A549 (cell line): ENCODE measurements around the gene CALM1. TPM values are rescaled to one million over a fixed set of nuclear protein-coding genes. Genes with fewer than 3 reads are reported as not detected.

Experiments used
- ATAC-seq, 2 experiments: fragments of 200-7000 bp in 1 of 2; fragments of >200 bp in 1 of 2; cut with Nextera tagmentation in 1 of 2; cut with Tn5 transposase in 1 of 2; 3 replicates each; pipeline versions ENCODE4 v1.8.0 to v1.9.1; 2018 to 2020; ENCODE audit warnings: mild to moderate bottlenecking in 1 of 2, moderate library complexity in 1 of 2
- CTCF ChIA-PET: fragments of 300-600 bp; sonication (Branson Sonifier 250); formaldehyde crosslinking; extraction: SDS; loops from one replicate; lab custom pipeline; 2021; ENCODE audit warnings: antibody characterized with exemption, inconsistent platforms; lab: Yijun Ruan, JAX
- POLR2A ChIA-PET: fragments of 350-600 bp; formaldehyde crosslinking; extraction: SDS; loops from one replicate; lab custom pipeline; 2021; ENCODE audit warnings: antibody characterized with exemption, inconsistent platforms; lab: Yijun Ruan, JAX
- DNase-seq, 2 experiments: peaks; one replicate each; pipeline versions ENCODE4 v3.0.0 to v3.0.0-alpha.2; 2011 to 2016; ENCODE audit warnings: low read depth in 1 of 2, low spot score in 1 of 2
- FAIRE-seq: peaks from 2 replicates; lab custom pipeline; 2011; peaks lifted over from hg19 to GRCh38; lab: Jason Lieb, UNC
- H3K27ac ChIP-seq, 2 experiments: fragments of >200 bp; sonication (Bioruptor Twin); formaldehyde crosslinking; 3 replicates each; pipeline ENCODE4 v1.5.1; 2016 to 2017
- H3K4me1 ChIP-seq: fragments of >200 bp; sonication (Bioruptor Twin); formaldehyde crosslinking; 3 replicates; pipeline ENCODE4 v1.6.1; 2016
- H3K4me2 ChIP-seq: fragments of >200 bp; sonication (Bioruptor Twin); formaldehyde crosslinking; 3 replicates; pipeline ENCODE4 v1.6.1; 2016
- H3K4me3 ChIP-seq: fragments of >200 bp; sonication (Bioruptor Twin); formaldehyde crosslinking; 3 replicates; pipeline ENCODE4 v1.5.1; 2016
- H3K9me3 ChIP-seq: fragments of >200 bp; sonication (Bioruptor Twin); formaldehyde crosslinking; 3 replicates; pipeline ENCODE4 v1.6.1; 2016
- CBX2 ChIP-seq: fragments of 200-600 bp; sonication (generic); IDR thresholded peaks from 2 replicates; pipeline ENCODE4 v1.6.1; 2016; ENCODE audit warnings: low read depth, mild to moderate bottlenecking, borderline replicate concordance
- CEBPB ChIP-seq, 2 experiments: fragments of >200 bp in 1 of 2; sonication (Bioruptor Twin) in 1 of 2; formaldehyde crosslinking in 1 of 2; IDR thresholded peaks; 2 replicates each; pipeline ENCODE4 v1.6.1; 2012 to 2016
- CHD4 ChIP-seq: fragments of 200-600 bp; sonication (generic); IDR thresholded peaks from 2 replicates; pipeline ENCODE4 v1.6.1; 2016; ENCODE audit warnings: antibody characterized with exemption, mild to moderate bottlenecking, borderline replicate concordance
- EHF ChIP-seq: fragments of 250-450 bp; sonication (Bioruptor Pico); IDR thresholded peaks from 2 replicates; pipeline ENCODE4 v1.5.0; 2020; ENCODE audit warnings: mild to moderate bottlenecking
- ESRRA ChIP-seq: fragments of 150-350 bp; IDR thresholded peaks from 2 replicates; pipeline ENCODE4 v1.6.1; 2014; ENCODE audit warnings: mild to moderate bottlenecking, low read length, borderline replicate concordance
- FOSL2 ChIP-seq, 2 experiments: fragments of 450-650 bp in 1 of 2; fragments of >200 bp in 1 of 2; sonication (Bioruptor Twin) in 1 of 2; formaldehyde crosslinking; IDR thresholded peaks; 2 replicates each; pipeline versions ENCODE4 v1.5.0 to v1.6.1; 2016 to 2020; ENCODE audit warnings: mild to moderate bottlenecking in 1 of 2, moderate library complexity in 1 of 2
- HOXA7 ChIP-seq: fragments of 250-450 bp; sonication (Bioruptor Pico); IDR thresholded peaks from 2 replicates; pipeline ENCODE4 v1.5.0; 2020; ENCODE audit warnings: mild to moderate bottlenecking, moderate library complexity
- HOXB5 ChIP-seq: fragments of 250-450 bp; sonication (Bioruptor Pico); IDR thresholded peaks from 2 replicates; pipeline ENCODE4 v1.5.0; 2020; ENCODE audit warnings: mild to moderate bottlenecking, moderate library complexity
- KDM1A ChIP-seq: fragments of 200-600 bp; sonication (generic); IDR thresholded peaks from 2 replicates; pipeline ENCODE4 v1.6.1; 2016; ENCODE audit warnings: low read depth, mild to moderate bottlenecking
- KDM5A ChIP-seq: fragments of 200-600 bp; sonication (generic); IDR thresholded peaks from 2 replicates; pipeline ENCODE4 v1.6.1; 2016; ENCODE audit warnings: antibody characterized with exemption, mild to moderate bottlenecking
- MAFK ChIP-seq: fragments of 450-650 bp; IDR thresholded peaks from 2 replicates; pipeline ENCODE4 v1.6.1; 2014; ENCODE audit not compliant: partially characterized antibody
- MAZ ChIP-seq: fragments of 150-350 bp; IDR thresholded peaks from 2 replicates; pipeline ENCODE4 v1.6.1; 2014; ENCODE audit warnings: antibody characterized with exemption, low read depth, low read length, borderline replicate concordance
- PHF8 ChIP-seq: fragments of 200-600 bp; sonication (generic); IDR thresholded peaks from 2 replicates; pipeline ENCODE4 v1.6.1; 2016; ENCODE audit warnings: low read depth, mild to moderate bottlenecking, antibody characterized with exemption, moderate library complexity, borderline replicate concordance
- POLR2AphosphoS2 ChIP-seq: conservative IDR thresholded peaks from 2 replicates; pipeline ENCODE4 v1.6.1; 2012; ENCODE audit warnings: low read length, improper control_type of control experiment, inconsistent platforms
- RFX5 ChIP-seq: fragments of 450-650 bp; IDR thresholded peaks from 2 replicates; pipeline ENCODE4 v1.7.1; 2014; ENCODE audit warnings: antibody characterized with exemption, mild to moderate bottlenecking, moderate library complexity
- RNF2 ChIP-seq: fragments of 200-600 bp; sonication (generic); IDR thresholded peaks from 2 replicates; pipeline ENCODE4 v1.6.1; 2016; ENCODE audit warnings: low read depth, mild to moderate bottlenecking, antibody characterized with exemption, moderate library complexity, borderline replicate concordance
- SREBF2 ChIP-seq: fragments of 450-650 bp; IDR thresholded peaks from 2 replicates; pipeline ENCODE4 v1.6.1; 2014; ENCODE audit warnings: mild to moderate bottlenecking, moderate library complexity
- TP53 ChIP-seq: fragments of 250-450 bp; sonication (Bioruptor Pico); IDR thresholded peaks from 2 replicates; pipeline ENCODE4 v1.5.0; 2021; ENCODE audit warnings: mild to moderate bottlenecking, moderate library complexity
- ZC3H11A ChIP-seq: fragments of 450-650 bp; IDR thresholded peaks from 2 replicates; pipeline ENCODE4 v1.6.1; 2014; ENCODE audit warnings: antibody characterized with exemption, mild to moderate bottlenecking
- ZNF302 ChIP-seq: fragments of 250-450 bp; sonication (Bioruptor Pico); IDR thresholded peaks from 2 replicates; pipeline ENCODE4 v1.9.0; 2021; ENCODE audit warnings: inconsistent platforms, mild to moderate bottlenecking, moderate library complexity
- WGBS: methylation state at CpG from one replicate; pipeline ENCODE4 v1.1.6; 2017; ENCODE audit errors: missing lambda C conversion rate; 5-methylcytosine and 5-hydroxymethylcytosine counted together
- polyA plus RNA-seq, 4 experiments: library from polyadenylated mRNA; depleted of rRNA in 3 of 4; stranded (reverse); fragments of >200 nt; fragmentation: RNase III in 1 of 4; extraction: RNeasy Plus Mini Kit Qiagen cat#74134 plus additional on column Dnase treatment in 1 of 4; gene quantifications; 2 replicates in 3 of 4; 3 replicates in 1 of 4; pipeline ENCODE4 v1.2.3, GENCODE V29; 2011 to 2017
- TF ChIP-seq, protein P1 (sequence below): IDR thresholded peaks from 2 replicates; pipeline ENCODE4 v1.6.1; 2012; ENCODE audit warnings: low read depth, borderline replicate concordance
- TF ChIP-seq, protein P2 (sequence below): fragments of >200 bp; sonication (Bioruptor Twin); formaldehyde crosslinking; IDR thresholded peaks from 3 replicates; pipeline ENCODE4 v1.5.1; 2016
- TF ChIP-seq, protein P3 (sequence below): fragments of 250-450 bp; sonication (Bioruptor Pico); IDR thresholded peaks from 2 replicates; pipeline ENCODE4 v1.5.0; 2020; ENCODE audit warnings: low read depth, mild to moderate bottlenecking, moderate library complexity
- TF ChIP-seq, protein P4 (sequence below): IDR thresholded peaks from 2 replicates; pipeline ENCODE4 v1.6.1; 2012
- TF ChIP-seq, protein P5 (sequence below): fragments of 150-350 bp; IDR thresholded peaks from 2 replicates; pipeline ENCODE4 v1.6.1; 2014; ENCODE audit warnings: low read depth, mild to moderate bottlenecking, low read length

The CALM1 gene
- polyA plus RNA-seq, 2 of the 4 experiments (the other 2 are of a cell fraction): 374 to 451 TPM

DNA sequence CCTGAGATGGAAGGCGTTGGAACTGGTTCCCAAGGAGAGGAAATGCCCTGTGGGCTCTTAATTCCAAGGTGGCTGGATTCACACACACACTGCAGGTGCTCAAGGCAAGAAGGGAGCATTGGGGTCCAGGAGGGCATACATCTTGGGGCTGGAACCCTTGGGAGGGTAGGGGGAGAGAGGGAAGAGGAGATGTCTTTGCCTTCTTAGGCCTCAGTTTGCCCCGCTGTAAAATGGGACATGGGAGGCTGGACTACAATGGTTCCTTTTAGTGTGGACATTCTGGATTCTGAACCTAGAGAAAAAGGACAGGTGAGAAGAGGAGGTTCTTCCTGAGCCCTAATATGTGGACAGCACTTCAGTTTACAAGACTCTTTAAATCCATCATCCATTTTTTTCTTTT lies 43.8 kb downstream of the CALM1 start:
- POLR2A ChIA-PET: no interaction called here
- 40% methylated on average over 2 of the region's 2 CpGs for WGBS
- ATAC-seq (no peak), FAIRE-seq (no peak)
- no peak overlapping the region for H3K4me2 ChIP-seq
- no peak overlapping the region for H3K27ac ChIP-seq
- no peak overlapping the region for H3K4me3 ChIP-seq
- TF ChIP-seq CHD4 (no peak), HOXB5 (no peak), MAFK (no peak), KDM1A (no peak), POLR2AphosphoS2 (no peak), ESRRA (no peak), FOSL2 (IDR thresholded peaks at IDR 0.05) (no peak), FOSL2 (CRISPR knock-in tag; IDR thresholded peaks at IDR 0.05) (no peak), ZC3H11A (no peak), CBX2 (no peak)
- TF ChIP-seq, protein P1, sequence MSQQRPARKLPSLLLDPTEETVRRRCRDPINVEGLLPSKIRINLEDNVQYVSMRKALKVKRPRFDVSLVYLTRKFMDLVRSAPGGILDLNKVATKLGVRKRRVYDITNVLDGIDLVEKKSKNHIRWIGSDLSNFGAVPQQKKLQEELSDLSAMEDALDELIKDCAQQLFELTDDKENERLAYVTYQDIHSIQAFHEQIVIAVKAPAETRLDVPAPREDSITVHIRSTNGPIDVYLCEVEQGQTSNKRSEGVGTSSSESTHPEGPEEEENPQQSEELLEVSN: no peak
- TF ChIP-seq, all 56 proteins: peak for 0
- CTCF ChIA-PET: no interaction called here
- Histone ChIP-seq H3K4me1 (peaks cover 9% of the 10 kb centered on the region; the same call in 2 of the 3 replicates), H3K9me3 (no peaks in the 10 kb centered on the region)
- DNase-seq: no peak

DNA sequence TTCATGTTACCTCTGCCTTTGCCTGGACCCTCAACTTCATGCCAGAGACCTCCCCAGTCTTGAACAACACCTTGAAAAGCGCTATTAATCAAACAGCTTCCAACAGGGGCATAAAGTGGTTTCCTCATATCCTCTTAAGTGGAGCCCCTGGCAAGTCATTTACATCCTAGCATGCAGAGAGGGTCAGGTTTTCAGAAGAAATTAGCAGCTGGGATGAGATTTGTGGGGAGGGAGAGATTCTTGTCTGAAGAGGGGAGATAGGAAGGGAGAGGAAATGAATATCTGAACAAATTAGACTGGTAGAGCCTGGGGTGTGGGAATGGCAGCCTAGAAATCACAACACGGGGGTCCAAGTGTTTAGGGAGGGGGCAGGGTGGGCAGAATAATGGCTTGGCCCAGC lies 45.6 kb downstream of the CALM1 start:
- no peak for FAIRE-seq
- no peak for TF ChIP-seq RNF2
- TF ChIP-seq HOXB5: no peak
- no peak for TF ChIP-seq TP53 (CRISPR knock-in tag)
- TF ChIP-seq, protein P2, sequence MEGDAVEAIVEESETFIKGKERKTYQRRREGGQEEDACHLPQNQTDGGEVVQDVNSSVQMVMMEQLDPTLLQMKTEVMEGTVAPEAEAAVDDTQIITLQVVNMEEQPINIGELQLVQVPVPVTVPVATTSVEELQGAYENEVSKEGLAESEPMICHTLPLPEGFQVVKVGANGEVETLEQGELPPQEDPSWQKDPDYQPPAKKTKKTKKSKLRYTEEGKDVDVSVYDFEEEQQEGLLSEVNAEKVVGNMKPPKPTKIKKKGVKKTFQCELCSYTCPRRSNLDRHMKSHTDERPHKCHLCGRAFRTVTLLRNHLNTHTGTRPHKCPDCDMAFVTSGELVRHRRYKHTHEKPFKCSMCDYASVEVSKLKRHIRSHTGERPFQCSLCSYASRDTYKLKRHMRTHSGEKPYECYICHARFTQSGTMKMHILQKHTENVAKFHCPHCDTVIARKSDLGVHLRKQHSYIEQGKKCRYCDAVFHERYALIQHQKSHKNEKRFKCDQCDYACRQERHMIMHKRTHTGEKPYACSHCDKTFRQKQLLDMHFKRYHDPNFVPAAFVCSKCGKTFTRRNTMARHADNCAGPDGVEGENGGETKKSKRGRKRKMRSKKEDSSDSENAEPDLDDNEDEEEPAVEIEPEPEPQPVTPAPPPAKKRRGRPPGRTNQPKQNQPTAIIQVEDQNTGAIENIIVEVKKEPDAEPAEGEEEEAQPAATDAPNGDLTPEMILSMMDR: no peak
- TF ChIP-seq CEBPB (IDR thresholded peaks at IDR 0.05): no peak
- no peak for TF ChIP-seq ZNF302 (CRISPR knock-in tag)
- TF ChIP-seq, protein P3, sequence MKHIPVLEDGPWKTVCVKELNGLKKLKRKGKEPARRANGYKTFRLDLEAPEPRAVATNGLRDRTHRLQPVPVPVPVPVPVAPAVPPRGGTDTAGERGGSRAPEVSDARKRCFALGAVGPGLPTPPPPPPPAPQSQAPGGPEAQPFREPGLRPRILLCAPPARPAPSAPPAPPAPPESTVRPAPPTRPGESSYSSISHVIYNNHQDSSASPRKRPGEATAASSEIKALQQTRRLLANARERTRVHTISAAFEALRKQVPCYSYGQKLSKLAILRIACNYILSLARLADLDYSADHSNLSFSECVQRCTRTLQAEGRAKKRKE: no peak
- no peak for TF ChIP-seq EHF (CRISPR knock-in tag)
- TF ChIP-seq, all 56 proteins: peak for 0
- 31% methylated on average over 2 of the region's 2 CpGs for WGBS
- no peak overlapping the region for H3K4me2 ChIP-seq
- no peak for ATAC-seq
- no peak overlapping the region for H3K27ac ChIP-seq
- H3K9me3 ChIP-seq: peaks cover 7% of the 10 kb centered on the region
- H3K4me1 ChIP-seq: peaks cover 9% of the 10 kb centered on the region; the same call in 2 of the 3 replicates
- no peak for DNase-seq
- POLR2A ChIA-PET: no interaction called here
- no peak overlapping the region for H3K4me3 ChIP-seq
- CTCF ChIA-PET: no interaction called here

DNA sequence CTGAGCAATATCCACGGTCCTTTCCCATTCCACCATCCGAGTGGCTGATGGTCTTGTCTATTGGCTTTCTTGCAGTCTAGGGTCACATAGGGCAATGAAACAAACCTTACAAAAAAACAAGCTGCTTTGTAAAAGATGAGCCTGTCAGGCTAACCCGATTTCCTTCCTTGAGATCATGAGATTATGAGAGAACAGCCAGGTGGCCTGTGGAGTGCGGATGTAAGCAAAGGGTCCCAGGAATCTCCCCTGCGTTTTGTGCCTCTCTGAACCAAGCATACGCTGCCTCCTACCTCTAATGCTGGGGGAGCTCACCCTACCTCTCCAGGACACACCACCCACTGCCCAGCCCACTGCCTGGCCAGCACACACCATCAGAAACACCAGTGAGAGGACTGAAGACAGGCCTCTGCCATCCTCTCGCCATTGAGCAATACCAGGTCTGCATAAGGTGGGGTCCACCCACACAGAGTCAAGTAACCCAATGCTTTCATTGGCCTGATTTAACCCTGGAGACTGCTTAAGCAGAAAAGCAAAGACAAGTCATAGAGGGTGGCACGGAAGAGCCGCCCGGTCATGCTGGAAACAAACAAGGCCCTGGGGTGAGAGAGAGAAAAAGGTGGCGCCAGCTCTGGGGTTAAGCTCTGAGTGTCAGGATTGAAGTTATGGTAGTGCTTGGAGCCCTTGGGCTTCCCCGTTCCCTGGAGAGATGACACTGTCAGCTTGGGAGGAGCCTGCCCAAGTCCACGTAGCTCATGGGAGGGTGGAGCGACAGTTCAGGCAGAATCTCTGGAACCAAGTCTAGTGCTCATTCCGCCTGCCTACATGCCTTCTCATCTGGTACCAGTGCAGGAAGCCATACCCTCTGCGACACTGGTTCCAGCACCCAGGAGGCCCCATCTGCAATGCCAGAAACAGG lies 46.6 kb downstream of the CALM1 start:
- DNase-seq (no peak), ATAC-seq (peak; percentile 46 to 49; a peak in 4 of 6 replicates), FAIRE-seq (no peak)
- ChIA-PET CTCF (interaction anchor here (1.3 to 1.8 kb wide), 2 partner anchors 44 to 254 kb away, joined by 4 to 5 read pairs; no protein-coding TSS in a partner anchor), POLR2A (no interaction called here)
- Histone ChIP-seq H3K27ac (no peak overlapping the region), H3K4me1 (peaks cover 9% of the 10 kb centered on the region; the same call in 2 of the 3 replicates), H3K9me3 (peaks cover 17% of the 10 kb centered on the region), H3K4me3 (no peak overlapping the region), H3K4me2 (no peak overlapping the region)
- WGBS: 64% methylated on average over 16 of the region's 16 CpGs
- TF ChIP-seq SREBF2 (no peak), HOXA7 (CRISPR knock-in tag) (no peak), ZNF302 (CRISPR knock-in tag) (no peak), HOXB5 (no peak), MAZ (no peak), TP53 (CRISPR knock-in tag) (no peak), RFX5 (no peak), PHF8 (no peak), KDM5A (no peak)
- TF ChIP-seq, protein P4, sequence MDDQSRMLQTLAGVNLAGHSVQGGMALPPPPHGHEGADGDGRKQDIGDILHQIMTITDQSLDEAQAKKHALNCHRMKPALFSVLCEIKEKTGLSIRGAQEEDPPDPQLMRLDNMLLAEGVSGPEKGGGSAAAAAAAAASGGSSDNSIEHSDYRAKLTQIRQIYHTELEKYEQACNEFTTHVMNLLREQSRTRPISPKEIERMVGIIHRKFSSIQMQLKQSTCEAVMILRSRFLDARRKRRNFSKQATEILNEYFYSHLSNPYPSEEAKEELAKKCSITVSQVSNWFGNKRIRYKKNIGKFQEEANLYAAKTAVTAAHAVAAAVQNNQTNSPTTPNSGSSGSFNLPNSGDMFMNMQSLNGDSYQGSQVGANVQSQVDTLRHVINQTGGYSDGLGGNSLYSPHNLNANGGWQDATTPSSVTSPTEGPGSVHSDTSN: no peak
- TF ChIP-seq, protein P3: no peak
- TF ChIP-seq, protein P5, sequence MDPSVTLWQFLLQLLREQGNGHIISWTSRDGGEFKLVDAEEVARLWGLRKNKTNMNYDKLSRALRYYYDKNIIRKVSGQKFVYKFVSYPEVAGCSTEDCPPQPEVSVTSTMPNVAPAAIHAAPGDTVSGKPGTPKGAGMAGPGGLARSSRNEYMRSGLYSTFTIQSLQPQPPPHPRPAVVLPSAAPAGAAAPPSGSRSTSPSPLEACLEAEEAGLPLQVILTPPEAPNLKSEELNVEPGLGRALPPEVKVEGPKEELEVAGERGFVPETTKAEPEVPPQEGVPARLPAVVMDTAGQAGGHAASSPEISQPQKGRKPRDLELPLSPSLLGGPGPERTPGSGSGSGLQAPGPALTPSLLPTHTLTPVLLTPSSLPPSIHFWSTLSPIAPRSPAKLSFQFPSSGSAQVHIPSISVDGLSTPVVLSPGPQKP: no peak
